Upper lobe of right lung (tissue), 1 donor: ENCODE data around the gene HBB. TPM values are rescaled to one million over a fixed set of nuclear protein-coding genes. Genes with fewer than 3 reads are reported as not detected.

Experiments
- ATAC-seq: fragments of 200-7000 bp; cut with Tn5 transposase; one replicate; pipeline ENCODE4 v1.9.1; 2020; ENCODE audit warnings: mild to moderate bottlenecking, moderate library complexity
- DNase-seq: peaks from one replicate; pipeline ENCODE4 v3.0.0-alpha.2; 2020
- H3K27ac ChIP-seq: fragments of 200-600 bp; one replicate; pipeline ENCODE4 v1.8.0; 2022
- H3K27me3 ChIP-seq: fragments of 200-600 bp; one replicate; pipeline ENCODE4 v1.8.0; 2022; ENCODE audit warnings: mild to moderate bottlenecking
- H3K36me3 ChIP-seq: fragments of 200-600 bp; one replicate; pipeline ENCODE4 v1.8.0; 2022
- H3K4me1 ChIP-seq: fragments of 200-600 bp; one replicate; pipeline ENCODE4 v1.8.0; 2022
- H3K4me3 ChIP-seq: fragments of 200-600 bp; one replicate; pipeline ENCODE4 v1.8.0; 2022; ENCODE audit warnings: mild to moderate bottlenecking
- H3K9me3 ChIP-seq: fragments of 200-600 bp; one replicate; pipeline ENCODE4 v1.8.0; 2022
- intact Hi-C: fragments of 100-400 bp; cut with DNase I; formaldehyde crosslinking; loops from one replicate; pipeline ENCODE4 v1.11.0; 2022
- total RNA-seq: library from RNA; stranded (reverse); fragmentation: NEBNext Ultra II Directional; extraction: Animal tissue kit (Norgen Biotek cat#: 25700); gene quantifications from one replicate; pipeline ENCODE4 v1.2.1, GENCODE V29; 2021
- TF ChIP-seq, protein P1 (sequence below): fragments of 200-600 bp; IDR thresholded peaks from one replicate; pipeline ENCODE4 v1.8.0; 2022; ENCODE audit warnings: antibody characterized with exemption
- donor health status: DM: no; HTN: yes; CAD: no; lungs with severe emphysema.

The HBB gene
- total RNA-seq, 1 donor from 2014 or later, result 338 TPM

- TF ChIP-seq, protein P1, sequence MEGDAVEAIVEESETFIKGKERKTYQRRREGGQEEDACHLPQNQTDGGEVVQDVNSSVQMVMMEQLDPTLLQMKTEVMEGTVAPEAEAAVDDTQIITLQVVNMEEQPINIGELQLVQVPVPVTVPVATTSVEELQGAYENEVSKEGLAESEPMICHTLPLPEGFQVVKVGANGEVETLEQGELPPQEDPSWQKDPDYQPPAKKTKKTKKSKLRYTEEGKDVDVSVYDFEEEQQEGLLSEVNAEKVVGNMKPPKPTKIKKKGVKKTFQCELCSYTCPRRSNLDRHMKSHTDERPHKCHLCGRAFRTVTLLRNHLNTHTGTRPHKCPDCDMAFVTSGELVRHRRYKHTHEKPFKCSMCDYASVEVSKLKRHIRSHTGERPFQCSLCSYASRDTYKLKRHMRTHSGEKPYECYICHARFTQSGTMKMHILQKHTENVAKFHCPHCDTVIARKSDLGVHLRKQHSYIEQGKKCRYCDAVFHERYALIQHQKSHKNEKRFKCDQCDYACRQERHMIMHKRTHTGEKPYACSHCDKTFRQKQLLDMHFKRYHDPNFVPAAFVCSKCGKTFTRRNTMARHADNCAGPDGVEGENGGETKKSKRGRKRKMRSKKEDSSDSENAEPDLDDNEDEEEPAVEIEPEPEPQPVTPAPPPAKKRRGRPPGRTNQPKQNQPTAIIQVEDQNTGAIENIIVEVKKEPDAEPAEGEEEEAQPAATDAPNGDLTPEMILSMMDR, result no peak
- DNase-seq, result no peak
- intact Hi-C loops, result no loop called here
- no peaks in the 10 kb centered on the region for H3K36me3 ChIP-seq
- no peaks in the 10 kb centered on the region for H3K4me1 ChIP-seq
- no peak overlapping the region for H3K4me3 ChIP-seq
- no peaks in the 10 kb centered on the region for H3K9me3 ChIP-seq
- ATAC-seq, result peak; percentile 81
- no peak overlapping the region for H3K27ac ChIP-seq
- no peaks in the 10 kb centered on the region for H3K27me3 ChIP-seq
Observed at GRCh38 chr11:5197536-5197935, 29.3 kb downstream of the HBB start.

GRCh38 chr11:5196731-5197130 lies 30.1 kb downstream of the HBB start:
- no peaks in the 10 kb centered on the region for H3K4me1 ChIP-seq
- no peaks in the 10 kb centered on the region for H3K9me3 ChIP-seq
- H3K4me3 ChIP-seq, result no peak overlapping the region
- DNase-seq (no peak), ATAC-seq (no peak)
- no peaks in the 10 kb centered on the region for H3K27me3 ChIP-seq
- TF ChIP-seq, protein P1, result no peak
- no peak overlapping the region for H3K27ac ChIP-seq
- intact Hi-C loops, result no loop called here
- H3K36me3 ChIP-seq, result no peaks in the 10 kb centered on the region

GRCh38 chr11:5196067-5196466 lies 30.8 kb downstream of the HBB start:
- no peaks in the 10 kb centered on the region for H3K4me1 ChIP-seq
- no peaks in the 10 kb centered on the region for H3K36me3 ChIP-seq
- no peak overlapping the region for H3K4me3 ChIP-seq
- TF ChIP-seq, protein P1, result no peak
- no peak for ATAC-seq
- DNase-seq, result no peak
- H3K27ac ChIP-seq, result no peak overlapping the region
- H3K9me3 ChIP-seq, result no peaks in the 10 kb centered on the region
- intact Hi-C loops, result no loop called here
- H3K27me3 ChIP-seq, result no peaks in the 10 kb centered on the region

DNA sequence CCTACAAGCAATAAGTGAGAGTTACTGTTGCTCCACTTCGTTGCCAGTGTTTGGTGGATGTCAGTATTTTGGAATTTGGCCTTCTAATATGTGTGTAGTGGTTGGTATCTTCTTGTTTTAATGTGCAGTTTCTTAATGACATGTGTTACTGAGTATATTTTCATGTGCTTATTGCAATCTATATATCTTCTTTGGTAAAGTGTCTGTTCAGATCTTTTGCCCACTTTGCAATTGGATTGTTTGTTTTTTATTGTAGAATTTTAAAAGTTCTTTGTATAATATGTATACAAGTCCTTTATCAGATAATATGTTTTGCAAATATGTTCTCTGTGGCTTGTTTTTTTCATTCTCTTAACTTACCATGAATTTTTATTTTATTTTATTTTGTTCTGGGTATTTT lies 34.1 kb downstream of the HBB start:
- Histone ChIP-seq H3K36me3 (no peaks in the 10 kb centered on the region), H3K27ac (no peak overlapping the region), H3K9me3 (no peaks in the 10 kb centered on the region), H3K27me3 (no peaks in the 10 kb centered on the region), H3K4me3 (no peak overlapping the region), H3K4me1 (no peaks in the 10 kb centered on the region)
- intact Hi-C loops, result no loop called here
- no peak for DNase-seq
- ATAC-seq, result no peak
- TF ChIP-seq, protein P1, result no peak

DNA sequence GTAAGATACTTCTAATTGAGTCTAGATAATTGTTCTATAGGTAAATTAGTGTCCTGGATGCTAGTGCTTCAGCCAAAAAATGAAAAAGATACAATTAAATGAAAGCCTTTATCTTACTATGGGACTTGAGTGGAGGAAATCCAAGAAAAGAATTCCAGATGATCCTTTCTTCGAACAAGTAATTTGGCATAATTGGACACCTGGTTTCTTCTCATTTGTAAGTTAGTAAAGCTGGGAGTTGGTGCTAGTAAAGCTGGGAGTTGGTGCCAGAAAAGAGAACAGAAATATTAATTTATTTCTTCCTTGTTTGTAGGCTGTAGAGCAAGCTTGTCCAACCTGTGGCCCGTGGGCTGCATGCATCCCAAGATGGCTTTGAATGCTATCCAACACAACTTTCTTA lies 38.7 kb downstream of the HBB start:
- Histone ChIP-seq H3K27ac (no peak overlapping the region), H3K36me3 (no peaks in the 10 kb centered on the region), H3K4me1 (no peaks in the 10 kb centered on the region), H3K27me3 (no peaks in the 10 kb centered on the region), H3K4me3 (no peak overlapping the region), H3K9me3 (no peaks in the 10 kb centered on the region)
- intact Hi-C loops, result no loop called here
- TF ChIP-seq, protein P1, result no peak
- no peak for DNase-seq
- ATAC-seq, result no peak
